Colonic mucosa (tissue), 4 donors: ENCODE results near the gene PGAP1. TPM values are rescaled to one million over a fixed set of nuclear protein-coding genes. Genes with fewer than 3 reads are reported as not detected.

Experiments
- DNase-seq: peaks from one replicate; pipeline ENCODE4 v3.0.0-alpha.2; 2020
- H3K27ac ChIP-seq: fragments of 200-600 bp; one replicate; pipeline ENCODE4 v1.8.0; 2021
- H3K27me3 ChIP-seq: fragments of 200-600 bp; one replicate; pipeline ENCODE4 v1.8.0; 2021
- H3K36me3 ChIP-seq: fragments of 200-600 bp; one replicate; pipeline ENCODE4 v1.8.0; 2021
- H3K4me1 ChIP-seq: fragments of 200-600 bp; one replicate; pipeline ENCODE4 v1.8.0; 2021; ENCODE audit warnings: mild to moderate bottlenecking
- H3K4me3 ChIP-seq: fragments of 200-600 bp; one replicate; pipeline ENCODE4 v1.8.0; 2021
- H3K9ac ChIP-seq, 2 donors: one replicate each; pipeline ENCODE4 v1.7.0; 2013; ENCODE audit warnings: control low read depth in 2 of 2, low read depth in 2 of 2, low read length in 2 of 2
- H3K9me3 ChIP-seq: fragments of 200-600 bp; one replicate; pipeline ENCODE4 v1.8.0; 2021
- CTCF ChIP-seq: fragments of 200-600 bp; IDR thresholded peaks from one replicate; pipeline ENCODE4 v1.8.0; 2022; ENCODE audit warnings: antibody characterized with exemption, mild to moderate bottlenecking
- intact Hi-C: fragments of 100-400 bp; cut with DNase I; formaldehyde crosslinking; loops from one replicate; pipeline ENCODE4 v1.14.1; 2022
- total RNA-seq, 2 donors: library from RNA; stranded (reverse); fragmentation: NEBNext Ultra II Directional in 1 of 2; extraction: Animal tissue kit (Norgen Biotek cat#: 25700) in 1 of 2; gene quantifications; one replicate each; pipeline ENCODE4 v1.2.1, GENCODE V29; 2021
- donor health status: healthy.
- donor health status: DM: no; HTN: no; CAD: no.
- donor health status: DM: no; HTN: no; CAD: no.

Gene PGAP1
- total RNA-seq, 2 donors from 2014 or later = 10.1 to 16.9 TPM

GRCh38 chr2:196875414-196875813, 51.1 kb downstream of the PGAP1 start:
- no peak for TF ChIP-seq CTCF
- Histone ChIP-seq H3K36me3 (no peaks in the 10 kb centered on the region), H3K4me3 (no peak overlapping the region), H3K9me3 (no peaks in the 10 kb centered on the region), H3K27me3 (no peaks in the 10 kb centered on the region), H3K9ac (no peak overlapping the region), H3K27ac (no peak overlapping the region), H3K4me1 (no peaks in the 10 kb centered on the region)
- no peak for DNase-seq
- intact Hi-C loops = no loop called here

GRCh38 chr2:196873511-196873910, 53.0 kb downstream of the PGAP1 start:
- no peaks in the 10 kb centered on the region for H3K36me3 ChIP-seq
- no peak for DNase-seq

GRCh38 chr2:196854629-196855028, 71.9 kb downstream of the PGAP1 start:
- no peak overlapping the region for H3K27ac ChIP-seq
- intact Hi-C loops = loop anchor here (10.0 kb wide), 1 partner anchor 150 kb away; no protein-coding TSS in a partner anchor
- H3K4me1 ChIP-seq = no peaks in the 10 kb centered on the region
- no peak overlapping the region for H3K4me3 ChIP-seq
- no peaks in the 10 kb centered on the region for H3K36me3 ChIP-seq
- TF ChIP-seq CTCF = no peak
- no peak overlapping the region for H3K9ac ChIP-seq
- H3K9me3 ChIP-seq = no peaks in the 10 kb centered on the region
- DNase-seq = no peak
- no peaks in the 10 kb centered on the region for H3K27me3 ChIP-seq

More at GRCh38 chr2:196873511-196873910, 53.0 kb downstream of the PGAP1 start:
- Histone ChIP-seq H3K4me3 (no peak overlapping the region), H3K9me3 (no peaks in the 10 kb centered on the region), H3K4me1 (no peaks in the 10 kb centered on the region), H3K9ac (no peak overlapping the region), H3K27me3 (no peaks in the 10 kb centered on the region), H3K27ac (no peak overlapping the region)
- intact Hi-C loops = no loop called here
- no peak for TF ChIP-seq CTCF

- Histone ChIP-seq H3K27ac (no peak overlapping the region), H3K4me3 (no peak overlapping the region), H3K36me3 (no peaks in the 10 kb centered on the region), H3K9me3 (no peaks in the 10 kb centered on the region), H3K27me3 (no peaks in the 10 kb centered on the region), H3K9ac (no peak overlapping the region), H3K4me1 (no peaks in the 10 kb centered on the region)
- TF ChIP-seq CTCF = no peak
- intact Hi-C loops = loop anchor here (10.0 kb wide), 1 partner anchor 151 kb away; no protein-coding TSS in a partner anchor
- DNase-seq = no peak
Measured at GRCh38 chr2:196853301-196854087, 73.0 kb downstream of the PGAP1 start.

- no peak overlapping the region for H3K9ac ChIP-seq
- H3K9me3 ChIP-seq = no peaks in the 10 kb centered on the region
- no peak overlapping the region for H3K4me3 ChIP-seq
- TF ChIP-seq CTCF = no peak
- no peak for DNase-seq
- H3K36me3 ChIP-seq = no peaks in the 10 kb centered on the region
- no peak overlapping the region for H3K27ac ChIP-seq
- H3K27me3 ChIP-seq = no peaks in the 10 kb centered on the region
- intact Hi-C loops = loop anchor here (10.0 kb wide), 1 partner anchor 154 kb away; no protein-coding TSS in a partner anchor
- no peaks in the 10 kb centered on the region for H3K4me1 ChIP-seq
Measured at GRCh38 chr2:196851088-196851487, 75.4 kb downstream of the PGAP1 start.
